OCI-M2 (cell line): ENCODE data around the gene PIH1D1.
"Not testable (repeated sequence)": the region's sequence is repeated elsewhere in the genome, so short reads cannot be mapped to it uniquely, and the experiment has no call there.

Experiments
- DNase-seq: peaks from one replicate; lab custom pipeline; 2025; ENCODE audit not compliant: unreplicated experiment; lab: John Stamatoyannopoulos, UW

The PIH1D1 gene

DNA sequence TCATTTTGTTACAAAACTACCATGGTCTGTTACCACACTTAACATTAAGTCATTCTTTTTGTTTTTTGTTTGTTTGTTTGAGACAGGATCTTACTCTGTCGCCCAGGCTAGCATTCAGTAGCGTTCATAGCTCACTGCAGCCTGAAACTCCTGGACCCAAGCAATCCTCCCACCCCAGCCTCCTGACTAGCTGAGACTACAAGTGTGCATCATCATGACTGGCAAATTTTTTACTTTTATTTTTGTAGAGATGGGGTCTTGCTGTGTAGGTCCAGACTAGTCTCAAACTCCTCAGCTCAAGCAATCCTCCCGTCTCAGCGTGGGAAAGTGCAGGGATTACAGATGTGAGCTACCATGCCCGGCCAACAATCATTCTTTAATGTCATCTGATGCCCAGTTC is 4.7 kb upstream of the PIH1D1 start:
- DNase-seq, result no peak

- no peak for DNase-seq
These were observed 4.2 kb upstream of the PIH1D1 start for GRCh38 chr19:49455773-49456172.

DNA sequence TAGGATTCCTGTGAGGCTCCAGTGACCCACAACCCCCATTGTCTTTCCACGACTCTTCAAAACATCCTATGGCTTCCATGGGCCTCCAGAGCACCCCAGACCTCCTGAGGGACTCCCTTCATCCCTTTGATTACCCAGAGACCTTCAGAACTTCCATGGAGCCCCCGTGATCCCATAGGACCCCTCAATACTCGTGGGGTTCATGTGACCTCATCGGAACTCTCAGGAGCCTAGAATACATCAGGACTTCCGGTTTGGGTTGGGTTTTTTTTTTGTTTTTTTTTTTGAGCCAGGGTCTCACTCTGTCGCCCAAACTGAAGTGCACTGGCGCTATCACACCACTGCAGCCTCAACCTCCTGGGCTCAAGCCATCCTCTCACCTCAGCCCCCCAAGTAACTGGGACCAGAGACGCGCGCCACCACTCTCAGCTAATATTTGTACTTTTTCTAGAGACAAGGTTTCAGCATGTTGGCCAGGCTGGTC is 2.2 kb upstream of the PIH1D1 start:
- no peak for DNase-seq

DNA sequence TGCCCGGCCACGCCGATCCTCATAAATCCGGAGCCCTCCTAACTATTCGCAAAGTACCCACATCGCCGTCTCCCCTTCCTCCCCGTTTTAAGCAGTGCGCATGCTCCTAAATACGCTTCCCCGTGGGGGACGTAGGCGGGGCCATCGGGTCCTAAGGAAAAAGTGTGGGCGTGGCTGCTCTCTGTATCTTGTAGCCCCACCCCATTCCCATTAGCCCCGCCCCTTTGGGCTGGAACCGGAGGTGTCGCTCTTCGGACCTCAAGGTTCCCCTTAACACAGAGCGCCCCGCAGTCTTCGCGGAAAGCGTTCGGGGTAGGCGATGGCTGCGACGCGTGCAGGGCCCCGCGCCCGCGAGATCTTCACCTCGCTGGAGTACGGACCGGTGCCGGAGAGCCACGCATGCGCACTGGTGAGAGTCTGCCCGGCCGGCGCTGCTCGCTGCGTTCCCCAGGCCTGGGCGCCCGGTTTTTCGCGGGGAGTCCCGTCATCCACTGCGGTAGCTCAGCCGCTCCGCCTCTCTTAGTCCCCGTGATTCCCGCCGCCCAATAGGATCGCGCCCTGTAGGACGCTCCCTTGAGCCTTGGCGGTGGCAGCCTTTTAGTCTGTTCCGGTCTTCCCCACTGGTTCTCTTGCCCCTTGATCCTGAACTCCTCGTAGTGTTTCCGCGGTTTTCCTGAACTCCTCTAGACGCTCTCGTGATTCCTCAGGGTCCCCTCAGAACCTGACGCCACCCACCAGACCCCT is 1.6 kb upstream of the PIH1D1 start, which contains the start of gene ALDH16A1:
TSS of gene ALDH16A1 (plus strand) at position 213 of the 744 bp plus-strand sequence. CDS start at position 320, 107 bp downstream.
- DNase-seq, result peak; percentile 98

- DNase-seq, result no peak
These were observed 1.2 kb downstream of the PIH1D1 start for GRCh38 chr19:49450405-49450804.

GRCh38 chr19:49448432-49448786 is 3.2 kb downstream of the PIH1D1 start:
- no peak for DNase-seq

GRCh38 chr19:49447485-49448431 is 3.9 kb downstream of the PIH1D1 start:
- DNase-seq, result no peak

- no peak for DNase-seq
These were observed 5.6 kb downstream of the PIH1D1 start for GRCh38 chr19:49445997-49446396.

GRCh38 chr19:49444100-49444700 is 7.4 kb downstream of the PIH1D1 start:
- DNase-seq, result not testable (repeated sequence)

DNA sequence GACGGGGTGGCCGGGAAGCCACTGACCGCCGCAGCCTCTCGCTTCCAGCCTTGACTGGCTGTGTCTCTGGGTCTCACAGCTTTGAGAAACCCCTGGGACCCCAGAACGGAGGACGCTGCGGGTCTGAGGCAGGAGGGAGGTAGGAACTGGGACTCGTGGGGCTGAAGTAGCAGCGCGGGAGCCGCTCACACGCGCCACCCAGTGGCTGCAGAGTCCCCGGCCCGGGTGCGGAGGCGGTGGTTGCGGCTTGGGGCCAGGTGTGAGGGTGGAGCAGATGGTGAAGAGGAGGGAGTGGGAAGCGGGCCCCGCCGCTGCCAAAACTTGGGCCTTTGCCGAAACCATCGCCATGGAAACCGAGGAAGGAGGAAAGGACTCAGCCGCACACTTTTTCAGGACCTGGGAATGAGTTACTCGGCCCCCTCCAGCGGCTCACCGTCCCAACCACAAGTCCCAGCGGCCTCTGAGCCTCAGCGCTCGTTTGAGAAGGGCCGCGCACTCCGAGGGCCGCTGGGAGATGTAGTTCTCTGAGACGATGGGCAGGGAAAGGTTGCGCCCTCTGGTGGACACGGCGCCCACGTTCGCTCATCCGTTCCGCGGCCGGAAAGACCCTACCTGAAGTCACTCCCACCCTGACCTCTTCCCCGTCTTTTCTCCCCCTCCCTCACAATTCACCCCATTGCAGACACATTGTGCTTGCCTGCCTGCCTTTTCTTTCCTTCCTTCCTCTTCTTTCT is 8.1 kb downstream of the PIH1D1 start:
- peak; percentile 88 for DNase-seq

DNA sequence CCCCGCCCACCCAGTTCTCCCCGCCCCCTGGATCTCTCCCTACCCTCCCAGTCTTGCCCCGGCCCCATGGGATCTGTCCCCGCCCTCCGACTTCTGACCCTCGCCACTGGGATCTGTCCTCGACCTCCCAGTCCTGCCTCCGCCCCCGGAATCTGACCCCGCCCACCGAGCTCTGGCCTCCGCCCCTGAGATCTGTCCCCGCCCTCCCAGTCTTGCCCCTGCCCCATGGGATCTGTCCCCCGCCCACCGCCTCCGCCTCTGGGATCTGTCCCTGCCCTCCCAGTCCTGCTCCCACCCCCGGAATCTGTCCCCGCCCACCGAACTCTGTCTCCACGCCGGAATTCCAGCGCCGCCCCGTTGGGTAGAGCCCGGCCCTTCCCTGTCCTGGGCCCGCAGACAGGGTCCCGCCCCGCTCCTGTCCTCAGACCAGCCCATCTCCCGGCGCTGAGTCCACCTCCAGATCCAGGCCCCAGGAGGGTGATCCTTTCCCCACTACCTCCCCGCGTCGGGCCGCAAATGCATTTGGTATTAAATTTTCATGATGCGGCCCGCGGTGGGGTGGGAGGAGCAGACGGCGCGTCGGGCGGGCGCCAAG is 8.7 kb downstream of the PIH1D1 start:
- peak; percentile 83 for DNase-seq

GRCh38 chr19:49442354-49442753 is 9.3 kb downstream of the PIH1D1 start:
- no peak for DNase-seq

DNA sequence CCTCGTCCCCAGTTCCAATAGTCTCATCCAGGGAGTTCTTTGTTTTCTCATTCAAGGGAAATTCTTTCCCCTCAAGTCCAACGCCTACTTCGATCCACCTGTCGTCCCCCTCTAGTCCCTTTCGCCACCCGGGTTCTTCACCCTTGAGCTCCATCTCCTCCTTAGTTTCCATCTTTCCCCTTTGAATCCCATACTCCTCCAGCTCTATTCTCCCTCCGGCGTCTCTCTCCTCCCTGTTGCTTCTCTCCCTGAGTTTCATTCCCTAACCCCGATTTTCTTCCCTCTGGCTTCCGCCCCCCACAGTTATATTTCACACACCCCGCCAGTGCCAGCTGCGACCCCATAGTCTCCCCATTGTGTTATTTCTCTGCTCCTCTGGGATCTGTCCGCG is 9.7 kb downstream of the PIH1D1 start:
- no peak for DNase-seq

DNA sequence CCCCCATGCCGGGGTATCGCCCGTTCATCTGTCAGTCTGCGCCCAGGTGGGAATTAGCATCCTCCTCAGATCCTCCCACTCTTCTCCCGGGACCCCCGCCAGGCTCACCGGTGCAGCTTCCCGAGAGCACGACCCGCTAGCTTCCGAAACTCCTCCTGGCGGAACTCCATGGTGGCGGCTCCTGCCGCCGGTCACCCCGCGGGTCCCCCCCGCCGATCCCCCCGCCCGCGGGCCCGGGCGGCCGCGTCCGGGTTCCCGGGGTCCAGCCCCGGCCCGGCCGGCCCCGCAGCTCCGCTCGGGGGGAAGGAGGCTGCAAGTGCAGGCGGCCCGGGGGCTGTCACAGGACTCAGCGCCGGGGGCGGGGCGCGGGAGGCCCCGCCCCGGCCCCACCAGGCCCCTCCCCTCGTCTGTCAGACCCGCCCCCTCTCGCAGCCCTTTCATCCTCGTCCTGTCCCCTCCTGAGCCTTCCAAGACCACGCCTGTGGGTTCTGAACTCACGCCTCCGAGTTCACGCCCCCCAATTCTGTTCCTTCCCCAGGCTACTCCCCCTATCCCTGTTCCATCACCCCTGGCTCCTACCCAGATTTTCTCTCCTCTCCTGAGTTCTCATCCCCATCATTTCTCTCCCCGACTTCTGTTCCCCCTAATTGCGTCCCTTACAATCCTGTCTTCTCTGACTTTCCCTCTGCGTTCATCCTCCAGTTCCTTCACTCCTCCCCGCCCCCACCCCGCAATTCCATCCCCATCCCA is 10.2 kb downstream of the PIH1D1 start, which contains the start of gene SLC17A7:
TSS of gene SLC17A7 (minus strand) at position 318 of the 750 bp plus-strand sequence. CDS start at position 170, 148 bp downstream.
- no peak for DNase-seq

GRCh38 chr19:49440439-49441209 is 11.0 kb downstream of the PIH1D1 start:
- no peak for DNase-seq

- no peak for DNase-seq
These were observed 11.8 kb downstream of the PIH1D1 start for GRCh38 chr19:49439836-49440235.

GRCh38 chr19:49438261-49438660 is 13.4 kb downstream of the PIH1D1 start:
- no peak for DNase-seq

DNA sequence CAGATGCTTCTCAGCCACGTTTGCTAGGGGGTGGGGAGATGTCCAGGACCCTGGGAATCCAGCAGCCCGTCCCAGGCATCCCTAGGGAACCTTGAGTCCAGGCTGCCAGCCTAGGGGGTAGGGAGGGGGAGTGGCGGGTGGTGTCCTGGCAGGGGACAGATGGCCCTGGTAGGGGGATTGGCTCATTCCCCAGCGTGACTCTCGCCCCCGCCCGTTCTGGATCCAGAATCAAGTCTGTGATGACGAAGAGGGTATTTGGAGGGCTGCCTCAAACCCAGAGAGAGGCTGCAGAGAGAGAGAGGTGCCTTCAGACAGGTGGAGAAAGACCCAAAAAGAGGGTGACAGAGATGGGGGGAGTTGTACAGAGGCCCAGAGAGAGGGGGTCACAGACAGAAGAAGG is 14.4 kb downstream of the PIH1D1 start:
- DNase-seq, result no peak
